B cell (primary cell): ENCODE results near the gene COL9A3. TPM values are rescaled to one million over a fixed set of nuclear protein-coding genes. Genes with fewer than 3 reads are reported as not detected.
A peak's percentile ranks its signal among the peaks of the same experiment; 100 is the strongest.

Source experiments
- ATAC-seq: fragments of 200-7000 bp; cut with Tn5 transposase; one replicate; pipeline ENCODE4 v1.10.0; 2021; ENCODE audit warnings: low read depth, mild to moderate bottlenecking, moderate number of reproducible peaks, moderate library complexity
- CTCF ChIA-PET: fragments of 350-600 bp; sonication (Branson Sonifier 250); formaldehyde crosslinking; loops from one replicate; lab custom pipeline; 2021; ENCODE audit warnings: antibody characterized with exemption, inconsistent platforms; lab: Charles Lee
- POLR2A ChIA-PET: fragments of 350-600 bp; sonication (Branson Sonifier 250); formaldehyde crosslinking; loops from one replicate; lab custom pipeline; 2021; ENCODE audit warnings: antibody characterized with exemption; lab: Charles Lee
- DNase-seq: peaks from one replicate; pipeline ENCODE4 v3.0.0; 2013
- H2AFZ ChIP-seq: 2 replicates; pipeline ENCODE4 v1.6.1; 2012; ENCODE audit warnings: mild to moderate bottlenecking, low read depth, low read length; ENCODE audit not compliant: insufficient read depth, poor library complexity, severe bottlenecking
- H3K27ac ChIP-seq, 2 donors: 1 replicate in 1 of 2; 2 replicates in 1 of 2; pipeline ENCODE4 v1.5.1; 2012 to 2013; ENCODE audit warnings: low read length in 2 of 2, mild to moderate bottlenecking in 2 of 2, moderate library complexity in 1 of 2
- H3K27me3 ChIP-seq, 4 experiments: fragments of 200-600 bp in 1 of 4; sonication (generic) in 1 of 4; replicated peaks in 1 of 4; 1 replicate in 2 of 4; 2 replicates in 2 of 4; pipeline versions ENCODE4 v1.6.1 to v1.7.0; 2013 to 2016; ENCODE audit warnings: low read length in 3 of 4, mild to moderate bottlenecking in 2 of 4, mixed read lengths in 1 of 4, moderate library complexity in 1 of 4; ENCODE audit not compliant: insufficient read depth in 4 of 4, control insufficient read depth in 3 of 4; ENCODE audit errors: control extremely low read depth in 1 of 4
- H3K36me3 ChIP-seq, 2 experiments: replicated peaks in 1 of 2; 1 replicate in 1 of 2; 2 replicates in 1 of 2; pipeline versions ENCODE4 v1.6.1 to v1.7.1; 2013; ENCODE audit warnings: low read length in 1 of 2; ENCODE audit not compliant: insufficient read depth in 2 of 2, control insufficient read depth in 1 of 2; ENCODE audit errors: control extremely low read depth in 1 of 2, extremely low read depth in 1 of 2
- H3K4me1 ChIP-seq, 2 donors: fragments of 200-600 bp in 1 of 2; sonication (generic) in 1 of 2; 1 replicate in 1 of 2; 2 replicates in 1 of 2; pipeline versions ENCODE4 v1.5.1 to v1.6.1; 2013 to 2017; ENCODE audit warnings: low read length in 2 of 2; ENCODE audit not compliant: control insufficient read depth in 2 of 2, insufficient read depth in 2 of 2
- H3K4me2 ChIP-seq: replicated peaks from 2 replicates; pipeline ENCODE3; 2012; ENCODE audit warnings: mild to moderate bottlenecking, low read depth, low read length; ENCODE audit not compliant: poor library complexity, severe bottlenecking
- H3K4me3 ChIP-seq, 5 experiments: fragments of 200-600 bp in 1 of 5; sonication (generic) in 1 of 5; 1 replicate in 3 of 5; 2 replicates in 2 of 5; pipeline versions ENCODE4 v1.5.1 to v1.7.0; 2011 to 2016; ENCODE audit warnings: low read length in 4 of 5, mild to moderate bottlenecking in 4 of 5, low read depth in 2 of 5, control low read depth in 1 of 5, moderate library complexity in 1 of 5; ENCODE audit not compliant: insufficient read depth in 1 of 5; ENCODE audit errors: control extremely low read depth in 1 of 5, extremely low read depth in 1 of 5
- H3K79me2 ChIP-seq: fragments of 200-600 bp; sonication (generic); one replicate; pipeline ENCODE4 v1.6.0; 2016; ENCODE audit warnings: low read length; ENCODE audit not compliant: control insufficient read depth, insufficient read depth
- H3K9ac ChIP-seq: fragments of 200-600 bp; sonication (generic); 2 replicates; pipeline ENCODE4 v1.6.1; 2017; ENCODE audit warnings: mild to moderate bottlenecking, low read length, moderate library complexity
- H3K9me3 ChIP-seq, 3 donors: one replicate each; pipeline versions ENCODE4 v1.6.1 to v1.7.1; 2013; ENCODE audit warnings: low read length in 2 of 3; ENCODE audit not compliant: control insufficient read depth in 2 of 3, insufficient read depth in 1 of 3; ENCODE audit errors: control extremely low read depth in 1 of 3
- H4K20me1 ChIP-seq: 2 replicates; pipeline ENCODE4 v1.6.0; 2012; ENCODE audit warnings: mild to moderate bottlenecking, low read length; ENCODE audit not compliant: insufficient read depth, control insufficient read depth, poor library complexity, severe bottlenecking
- H3K27ac Mint-ChIP-seq: one replicate; pipeline ENCODE4 v1.8.0; 2021; ENCODE audit warnings: mixed read lengths
- H3K27me3 Mint-ChIP-seq: one replicate; pipeline ENCODE4 v1.8.0; 2021; ENCODE audit warnings: mixed read lengths
- H3K4me1 Mint-ChIP-seq: one replicate; pipeline ENCODE4 v1.8.0; 2021; ENCODE audit warnings: mixed read lengths
- H3K4me3 Mint-ChIP-seq: one replicate; pipeline ENCODE4 v1.8.0; 2021; ENCODE audit warnings: mixed read lengths
- H3K9me3 Mint-ChIP-seq: one replicate; pipeline ENCODE4 v1.8.0; 2022; ENCODE audit warnings: mixed read lengths; ENCODE audit not compliant: insufficient read depth
- EZH2 ChIP-seq: IDR thresholded peaks from 2 replicates; pipeline ENCODE4 v1.6.1; 2012; ENCODE audit warnings: borderline replicate concordance, low read depth, mild to moderate bottlenecking, moderate library complexity, low read length; ENCODE audit not compliant: insufficient read depth, poor library complexity, severe bottlenecking
- WGBS: methylation state at CpG from one replicate; pipeline ENCODE4 v1.1.5; 2013; ENCODE audit warnings: missing lambda C conversion rate; ENCODE audit not compliant: insufficient coverage; 5-methylcytosine and 5-hydroxymethylcytosine counted together
- intact Hi-C: fragments of 100-400 bp; cut with micrococcal nuclease; formaldehyde crosslinking; loops from one replicate; pipeline ENCODE4 v1.10.0; 2022
- polyA plus RNA-seq: library from polyadenylated mRNA; depleted of rRNA; stranded (reverse); fragments of >200 nt; gene quantifications from 2 replicates; pipeline ENCODE4 v1.2.3, GENCODE V29; 2012
- total RNA-seq, 2 donors: library from RNA; stranded (reverse); fragments of 120-200 nt in 1 of 2; gene quantifications; 1 replicate in 1 of 2; 2 replicates in 1 of 2; pipeline versions ENCODE4 v1.2.3 to v1.2.4, GENCODE V29; 2013 to 2022
- TF ChIP-seq, protein P1 (sequence below): fragments of 200-600 bp; IDR thresholded peaks from one replicate; pipeline ENCODE4 v1.8.0; 2022; ENCODE audit warnings: antibody characterized with exemption, mild to moderate bottlenecking

The COL9A3 gene
- total and polyA plus RNA-seq, 2 donors (not counting 1 experiment from before 2014, with no cell fraction given) = 10.7 to 96.3 TPM

- intact Hi-C loops = loop anchor here (2.0 kb wide), 1 partner anchor 37 kb away; no protein-coding TSS in a partner anchor
- Histone ChIP-seq H2AFZ (peak overlapping the region; percentile 70), H3K36me3 (no peaks in the 10 kb centered on the region), H3K27me3 (no peaks in the 10 kb centered on the region), H3K4me2 (peak overlapping the region; percentile 53), H3K27ac (peak overlapping the region in 1 of 2 donors; percentile 39), H4K20me1 (peaks cover 4% of the 10 kb centered on the region), H3K79me2 (no peaks in the 10 kb centered on the region), H3K9ac (no peak overlapping the region), H3K4me3 (no peak overlapping the region), H3K4me1 (peaks cover 27 to 32% of the 10 kb centered on the region in 2 donors), H3K9me3 (no peaks in the 10 kb centered on the region)
- Mint-ChIP-seq H3K4me3 (peak overlapping the region; percentile 10), H3K27me3 (no peaks in the 10 kb centered on the region), H3K9me3 (no peaks in the 10 kb centered on the region), H3K4me1 (peaks cover 16% of the 10 kb centered on the region), H3K27ac (peak overlapping the region; percentile 80)
- DNase-seq (peak; percentile 56), ATAC-seq (peak; percentile 63)
- ChIA-PET POLR2A (interaction anchor here (0.9 to 1.8 kb wide), 3 partner anchors 15 to 38 kb away, joined by 3 to 4 read pairs (median 3); partner anchors contain the start of gene TCFL5), CTCF (interaction anchor here (1.2 kb wide), 1 partner anchor 9 kb away, joined by 3 read pairs; no protein-coding TSS in a partner anchor)
- TF ChIP-seq, protein P1, sequence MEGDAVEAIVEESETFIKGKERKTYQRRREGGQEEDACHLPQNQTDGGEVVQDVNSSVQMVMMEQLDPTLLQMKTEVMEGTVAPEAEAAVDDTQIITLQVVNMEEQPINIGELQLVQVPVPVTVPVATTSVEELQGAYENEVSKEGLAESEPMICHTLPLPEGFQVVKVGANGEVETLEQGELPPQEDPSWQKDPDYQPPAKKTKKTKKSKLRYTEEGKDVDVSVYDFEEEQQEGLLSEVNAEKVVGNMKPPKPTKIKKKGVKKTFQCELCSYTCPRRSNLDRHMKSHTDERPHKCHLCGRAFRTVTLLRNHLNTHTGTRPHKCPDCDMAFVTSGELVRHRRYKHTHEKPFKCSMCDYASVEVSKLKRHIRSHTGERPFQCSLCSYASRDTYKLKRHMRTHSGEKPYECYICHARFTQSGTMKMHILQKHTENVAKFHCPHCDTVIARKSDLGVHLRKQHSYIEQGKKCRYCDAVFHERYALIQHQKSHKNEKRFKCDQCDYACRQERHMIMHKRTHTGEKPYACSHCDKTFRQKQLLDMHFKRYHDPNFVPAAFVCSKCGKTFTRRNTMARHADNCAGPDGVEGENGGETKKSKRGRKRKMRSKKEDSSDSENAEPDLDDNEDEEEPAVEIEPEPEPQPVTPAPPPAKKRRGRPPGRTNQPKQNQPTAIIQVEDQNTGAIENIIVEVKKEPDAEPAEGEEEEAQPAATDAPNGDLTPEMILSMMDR = no peak
- no peak for TF ChIP-seq EZH2
- WGBS = 28% methylated on average over 27 of the region's 27 CpGs
Measured at GRCh38 chr20:62825986-62826645, 9.3 kb downstream of the COL9A3 start.
